M059J (cell line): ENCODE measurements around the gene IPO4. TPM values are rescaled to one million over a fixed set of nuclear protein-coding genes. Genes with fewer than 3 reads are reported as not detected.

Experiments used
- DNase-seq: peaks from one replicate; pipeline ENCODE4 v3.0.0-alpha.2; 2012; ENCODE audit warnings: low read depth
- total RNA-seq: library from RNA; depleted of rRNA; stranded (reverse); fragments of >200 nt; shearing (Covaris generic); gene quantifications from 2 replicates; pipeline ENCODE4 v1.2.3, GENCODE V29; 2014

Gene IPO4
- total RNA-seq, 1 experiment from 2014 or later: 26.8 TPM

GRCh38 chr14:24194873-24195185 is 6.2 kb upstream of the IPO4 start:
- no peak for DNase-seq

- DNase-seq: no peak
These were observed 5.7 kb upstream of the IPO4 start for GRCh38 chr14:24194186-24194872.

GRCh38 chr14:24192933-24193332 is 4.3 kb upstream of the IPO4 start:
- no peak for DNase-seq

GRCh38 chr14:24190416-24190815 is 1.8 kb upstream of the IPO4 start:
- DNase-seq: no peak

- DNase-seq: no peak
These were observed 844 bp upstream of the IPO4 start for GRCh38 chr14:24189460-24189859.

GRCh38 chr14:24189059-24189375 is 401 bp upstream of the IPO4 start:
- no peak for DNase-seq

GRCh38 chr14:24187539-24187915 is 1.1 kb downstream of the IPO4 start:
- no peak for DNase-seq

GRCh38 chr14:24186831-24187538 is 1.6 kb downstream of the IPO4 start:
- no peak for DNase-seq

GRCh38 chr14:24185741-24186140 is 2.9 kb downstream of the IPO4 start:
- DNase-seq: no peak

GRCh38 chr14:24185026-24185425 is 3.6 kb downstream of the IPO4 start:
- no peak for DNase-seq

- DNase-seq: no peak
These were observed 4.3 kb downstream of the IPO4 start for GRCh38 chr14:24184104-24184970.

- no peak for DNase-seq
These were observed 5.6 kb downstream of the IPO4 start for GRCh38 chr14:24183014-24183481.

GRCh38 chr14:24182110-24182882 is 6.3 kb downstream of the IPO4 start:
- DNase-seq: no peak

GRCh38 chr14:24181371-24182077 is 7.1 kb downstream of the IPO4 start:
- DNase-seq: no peak

- DNase-seq: peak; percentile 75
These were observed 8.4 kb downstream of the IPO4 start for GRCh38 chr14:24179961-24180796.

GRCh38 chr14:24179294-24179960 is 9.2 kb downstream of the IPO4 start:
- DNase-seq: no peak

- no peak for DNase-seq
These were observed 10.0 kb downstream of the IPO4 start for GRCh38 chr14:24178399-24179178.

GRCh38 chr14:24177891-24178290 is 10.7 kb downstream of the IPO4 start:
- no peak for DNase-seq
